Mammary epithelial cell (primary cell): ENCODE measurements around the gene MS4A14.

Experiments used
- CTCF ChIP-seq, 2 donors: IDR thresholded peaks in 1 of 2; conservative IDR thresholded peaks in 1 of 2; 2 replicates each; pipeline ENCODE4 v1.5.1; 2011 to 2012; ENCODE audit warnings: inconsistent platforms in 2 of 2, low read length in 2 of 2, mild to moderate bottlenecking in 2 of 2, control low read depth in 1 of 2, low read depth in 1 of 2; ENCODE audit not compliant: insufficient read depth in 1 of 2; ENCODE audit errors: extremely low read depth in 1 of 2
- EZH2 ChIP-seq: IDR thresholded peaks from 2 replicates; pipeline ENCODE4 v1.6.1; 2012; ENCODE audit warnings: low read length, inconsistent platforms, borderline replicate concordance

- TF ChIP-seq CTCF (conservative IDR thresholded peaks at IDR 0.05 in 1 of 2, IDR thresholded peaks at IDR 0.05 in 1 of 2; ENCODE audit: extremely low read depth in 1 of 2, insufficient read depth in 1 of 2, low read depth in 1 of 2, low read length in 2 of 2), result no peak
- TF ChIP-seq EZH2, result no peak
These were observed 540 bp downstream of the MS4A14 start for GRCh38 chr11:60396799-60397198.
